Stimulated activated CD4-positive, alpha-beta T cell treated with anti-CD3 and anti-CD28 coated beads, Interleukin-15, amount 100 ng/mL, for 1 hour (primary cell): ENCODE results near the gene CCDC169.
"Not testable (repeated sequence)": the region's sequence is repeated elsewhere in the genome, so short reads cannot be mapped to it uniquely, and the experiment has no call there.

Experiments used
- DNase-seq, 2 donors: peaks; one replicate each; pipeline ENCODE4 v3.0.0-alpha.2; 2020; ENCODE audit warnings: low read depth in 1 of 2, low spot score in 1 of 2

Gene CCDC169

GRCh38 chr13:36319793-36320192 lies 22.2 kb upstream of the CCDC169 start:
- DNase-seq: not testable (repeated sequence)

GRCh38 chr13:36313047-36313969 lies 15.7 kb upstream of the CCDC169 start:
- DNase-seq: no peak

DNA sequence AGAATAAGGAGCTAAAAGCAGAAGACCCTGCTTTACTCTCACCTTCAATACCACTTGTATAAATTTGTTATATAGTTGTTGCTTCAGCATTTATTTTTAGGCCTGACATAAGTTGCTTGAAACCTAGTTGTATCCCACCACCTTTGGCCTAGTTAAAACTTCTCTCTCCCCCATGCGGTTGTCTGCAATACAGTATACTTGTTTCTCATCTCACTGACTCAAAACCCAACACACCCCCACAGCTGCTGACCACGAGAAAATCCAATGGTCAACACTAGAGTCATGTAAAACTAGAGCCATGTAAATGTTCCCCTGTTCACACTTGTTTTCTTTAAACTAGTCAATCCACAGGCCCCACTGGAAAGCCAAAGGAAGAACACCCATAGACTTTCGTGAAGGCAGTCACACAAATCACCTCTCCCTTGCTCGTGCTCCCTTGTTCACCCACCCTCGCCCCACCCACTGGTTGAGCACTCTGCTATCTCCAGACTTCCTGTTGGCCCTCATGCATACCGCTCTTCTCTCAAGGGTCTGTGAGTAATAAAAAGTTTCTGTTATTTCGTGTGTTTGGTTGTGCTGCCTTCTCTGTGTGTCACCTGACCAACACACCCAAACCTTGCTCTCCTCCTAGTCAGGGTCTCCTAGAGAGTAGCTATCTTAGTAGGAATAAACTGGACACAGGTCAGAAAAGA lies 12.9 kb upstream of the CCDC169 start:
- no peak for DNase-seq

DNA sequence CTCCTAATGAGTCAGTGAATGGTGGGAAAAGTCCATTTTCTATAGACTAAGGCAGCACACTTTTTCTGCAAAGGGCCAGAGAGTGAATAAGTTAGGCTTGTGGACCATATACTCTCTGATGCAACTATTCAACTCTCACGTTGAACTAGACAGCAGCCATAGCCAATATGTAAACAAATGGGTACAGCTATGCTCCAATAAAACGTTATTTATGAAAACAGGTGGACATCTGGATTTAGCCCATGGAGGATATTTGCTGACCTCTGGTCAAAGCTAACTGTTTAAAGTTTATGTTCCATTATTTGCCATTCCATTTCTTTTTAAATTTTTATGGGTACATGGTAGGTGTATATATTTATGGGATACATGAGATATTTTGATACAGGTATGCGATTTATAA lies 4.7 kb upstream of the CCDC169 start:
- DNase-seq: no peak

DNA sequence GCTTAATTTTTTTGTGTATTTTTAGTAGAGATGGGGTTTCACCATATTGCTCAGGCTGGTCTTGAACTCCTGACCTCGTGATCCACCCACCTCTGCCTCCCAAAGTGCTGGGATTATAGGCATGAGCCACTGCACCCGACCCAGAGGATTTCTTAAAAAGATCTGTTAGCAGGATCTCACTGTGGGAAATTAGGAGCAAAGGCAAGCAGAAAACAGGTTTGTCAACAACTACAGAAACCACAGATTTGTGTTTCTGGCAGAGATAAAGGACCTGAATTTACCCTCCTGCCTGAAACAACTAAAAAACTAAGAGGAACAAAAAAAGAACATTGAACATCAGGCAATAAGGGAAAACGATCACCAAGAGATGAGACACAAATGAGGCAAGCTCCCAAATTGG lies 1.9 kb upstream of the CCDC169 start:
- DNase-seq: not testable (repeated sequence)

- no peak for DNase-seq
These were observed 988 bp upstream of the CCDC169 start for GRCh38 chr13:36298535-36299068.

GRCh38 chr13:36294096-36294495 lies 3.5 kb downstream of the CCDC169 start:
- no peak for DNase-seq

GRCh38 chr13:36293497-36293896 lies 4.1 kb downstream of the CCDC169 start:
- no peak for DNase-seq

DNA sequence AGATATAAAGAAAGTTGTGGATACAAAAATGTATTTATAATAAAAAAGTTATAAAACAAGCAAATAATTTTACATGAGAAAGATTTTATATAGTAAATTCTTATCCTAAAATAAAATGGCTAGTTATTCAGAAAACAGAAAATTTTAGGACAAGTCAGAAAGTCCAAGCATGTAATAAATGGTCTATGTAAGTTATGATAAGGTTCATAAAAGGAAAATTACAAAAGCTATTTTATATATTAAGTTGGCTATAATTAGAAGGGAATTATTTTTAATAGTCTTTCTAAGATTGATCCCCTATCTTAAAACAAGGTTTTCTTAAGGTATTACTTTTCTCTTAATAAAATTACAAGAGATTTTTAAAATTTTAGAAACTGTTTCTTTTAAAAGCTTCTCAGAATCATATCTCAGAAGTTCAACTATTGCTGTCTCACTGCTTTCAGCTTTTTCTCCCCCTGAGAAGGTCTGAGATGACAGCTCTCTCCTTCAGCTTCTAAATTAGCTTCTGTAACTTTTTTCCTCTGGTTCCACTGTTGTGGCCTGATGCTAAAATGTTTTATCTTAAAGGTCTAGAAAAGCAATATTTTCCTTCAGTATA lies 8.7 kb downstream of the CCDC169 start:
- no peak for DNase-seq

DNA sequence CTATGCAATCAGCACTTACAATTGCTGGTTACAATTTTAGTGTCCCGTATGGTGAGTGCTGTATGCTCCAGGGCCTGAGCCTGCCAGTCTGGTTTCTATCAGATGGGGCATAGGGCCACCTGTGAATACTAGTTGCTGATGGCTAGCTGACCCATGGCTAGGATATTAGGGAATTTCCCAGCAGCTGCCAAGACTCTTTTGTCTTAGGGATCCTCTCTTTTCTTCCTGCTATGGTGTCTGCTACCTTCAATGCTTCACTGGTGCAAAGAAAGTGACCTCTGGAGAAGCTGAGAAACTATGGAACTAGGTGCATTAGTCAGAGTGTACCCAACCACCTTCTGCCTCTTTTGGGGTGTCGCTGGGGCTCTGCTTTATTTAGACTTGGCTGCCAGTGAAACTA lies 11.6 kb downstream of the CCDC169 start:
- DNase-seq: no peak

DNA sequence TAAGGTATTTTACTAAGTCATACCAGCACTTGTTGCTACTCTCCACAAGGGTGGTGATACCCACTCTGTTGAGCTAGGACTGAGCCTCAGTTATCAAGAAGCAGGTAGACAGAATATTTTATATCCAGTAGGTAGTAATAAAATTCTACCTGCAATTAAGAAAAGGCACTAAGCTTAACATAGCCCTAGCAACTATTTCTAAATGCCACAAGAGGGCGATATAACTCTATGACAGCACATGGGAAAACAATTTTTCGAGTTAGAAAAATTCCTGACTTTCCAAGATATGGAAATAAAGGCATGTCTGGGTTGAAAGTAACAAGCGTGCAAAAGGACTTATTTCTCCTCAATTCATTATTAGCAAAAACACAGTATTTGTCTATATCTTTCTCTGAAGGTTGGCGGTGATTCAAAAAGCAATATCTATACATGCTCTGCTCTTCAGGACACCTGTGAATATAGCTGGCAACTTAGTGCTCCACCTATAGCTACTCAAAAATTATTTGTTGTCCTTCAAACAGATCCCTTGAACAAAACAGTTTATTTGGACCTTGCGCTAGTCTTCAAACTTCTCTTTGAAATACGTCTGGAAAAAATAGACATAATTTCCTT lies 14.7 kb downstream of the CCDC169 start:
- DNase-seq: no peak

DNA sequence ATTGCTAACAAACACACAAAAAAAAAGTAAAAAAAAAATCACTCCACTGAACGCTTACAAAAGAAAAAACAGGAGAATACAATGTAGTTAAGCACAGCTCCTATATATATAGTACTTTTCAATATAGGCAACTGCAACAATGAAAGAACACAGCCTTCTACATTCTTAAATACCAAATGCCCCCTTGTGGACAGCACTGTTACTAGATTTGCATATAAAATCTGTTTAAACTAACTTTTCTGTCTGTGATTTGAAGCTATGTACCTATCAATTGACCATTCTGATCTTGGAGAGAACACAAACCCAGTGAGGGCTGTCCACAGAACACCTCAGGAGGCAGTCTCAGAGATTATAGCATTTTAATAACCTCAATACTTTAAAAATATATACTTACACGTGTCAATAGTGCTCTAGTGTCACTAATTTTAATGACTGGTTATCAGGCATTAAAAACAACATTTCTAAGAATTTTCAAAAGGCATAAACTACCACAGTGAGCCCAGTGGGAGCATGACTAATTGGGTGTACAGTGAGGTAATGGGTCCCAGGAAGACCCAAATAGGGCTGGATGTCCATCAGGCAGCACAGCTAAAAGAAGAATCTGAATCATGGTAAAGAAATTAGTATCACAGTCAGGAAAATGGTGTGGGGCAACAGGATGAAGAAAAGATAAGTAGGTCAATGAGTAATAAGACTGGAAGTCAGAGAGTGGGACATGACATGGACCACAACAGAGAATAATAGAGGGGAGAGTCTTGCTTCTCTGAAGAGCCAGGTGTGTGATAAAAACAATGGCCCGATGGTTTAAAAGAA lies 22.2 kb downstream of the CCDC169 start:
- DNase-seq: no peak

GRCh38 chr13:36273431-36273830 lies 24.2 kb downstream of the CCDC169 start:
- DNase-seq: no peak

DNA sequence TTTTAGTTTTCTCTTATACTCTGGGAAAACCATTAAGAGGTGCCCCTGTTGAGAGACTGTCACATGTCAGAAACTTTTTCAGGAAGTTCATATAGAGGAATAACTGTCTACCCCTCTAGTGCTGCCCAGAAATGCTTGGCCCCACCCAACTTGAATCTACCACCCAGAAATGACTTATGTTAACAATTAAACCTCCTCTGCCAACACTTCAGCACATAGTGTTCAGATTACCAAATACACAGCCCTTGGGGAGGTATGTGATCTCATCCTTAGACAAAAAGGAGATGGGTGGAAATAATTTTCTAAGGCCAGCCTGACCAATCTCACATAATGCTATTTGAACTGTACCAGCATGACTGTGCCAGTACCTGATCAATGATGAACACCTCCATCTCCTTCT lies 35.6 kb downstream of the CCDC169 start:
- no peak for DNase-seq

GRCh38 chr13:36261011-36261410 lies 36.6 kb downstream of the CCDC169 start:
- no peak for DNase-seq

DNA sequence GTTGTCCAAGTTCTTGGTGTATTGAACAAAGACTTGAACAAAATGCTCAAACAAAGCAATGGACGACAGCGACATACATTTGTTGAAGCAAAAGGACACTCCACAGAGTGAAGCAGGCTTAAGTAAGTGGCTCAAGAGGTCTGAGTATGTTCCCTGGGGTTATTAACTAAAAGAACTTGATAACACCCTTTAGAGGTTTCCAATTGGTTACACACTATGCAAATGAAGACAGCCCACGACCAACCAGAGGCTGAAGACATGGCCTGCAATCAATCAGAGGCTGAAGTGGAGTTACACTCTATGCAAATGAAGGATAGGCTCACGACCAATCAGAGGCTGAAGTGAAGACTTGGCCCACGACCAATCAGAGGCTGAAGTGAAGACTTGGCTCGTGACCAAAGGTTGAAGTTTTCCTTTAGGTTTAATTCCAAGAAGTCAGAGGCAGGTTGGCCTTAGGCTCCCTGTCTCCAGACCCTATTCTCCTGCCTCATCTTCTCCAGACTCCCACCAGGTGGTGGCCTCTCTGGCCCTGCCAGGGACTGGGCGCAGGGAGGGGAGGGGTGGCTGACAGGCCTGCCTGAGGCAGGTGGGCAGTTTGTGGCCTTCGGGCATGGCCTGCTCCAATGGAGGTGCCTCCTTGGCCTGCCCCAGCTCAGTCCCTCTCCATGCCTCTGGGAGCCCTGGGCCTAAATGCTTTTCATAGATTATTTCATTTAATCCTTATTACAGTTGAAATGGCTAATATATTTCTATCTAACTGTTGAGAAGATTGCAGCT lies 38.1 kb downstream of the CCDC169 start:
- DNase-seq: no peak

DNA sequence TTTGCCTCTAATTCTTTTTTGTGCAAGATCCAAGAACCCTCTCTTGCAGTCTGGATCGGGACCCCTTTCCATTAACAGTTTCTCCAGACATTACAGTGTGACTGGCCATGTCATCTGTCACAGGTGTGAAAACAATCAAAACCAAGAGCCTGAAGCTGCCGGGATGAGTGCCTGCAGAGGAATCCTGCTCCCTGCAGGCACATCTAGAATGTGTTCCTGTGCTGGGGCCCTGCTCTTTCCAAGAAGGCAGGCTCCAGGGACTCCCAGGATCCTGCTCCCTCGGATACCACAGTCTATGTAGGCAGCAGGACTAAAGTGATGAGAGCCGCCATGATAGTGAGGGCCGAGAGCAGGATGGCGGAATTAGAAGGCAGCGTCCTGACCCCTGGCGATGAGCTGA lies 38.8 kb downstream of the CCDC169 start:
- DNase-seq: no peak

- no peak for DNase-seq
These were observed 46.1 kb downstream of the CCDC169 start for GRCh38 chr13:36251526-36251925.

GRCh38 chr13:36251017-36251416 lies 46.6 kb downstream of the CCDC169 start:
- DNase-seq: no peak

GRCh38 chr13:36248700-36249099 lies 48.9 kb downstream of the CCDC169 start:
- DNase-seq: no peak
